IMR-90 (cell line): ENCODE measurements around the gene TMPRSS2. TPM values are rescaled to one million over a fixed set of nuclear protein-coding genes. Genes with fewer than 3 reads are reported as not detected.

ENCODE experiments used
- ATAC-seq: fragments of 200-7000 bp; cut with Tn5 transposase; 2 replicates; pipeline ENCODE4 v1.9.1; 2020; ENCODE audit warnings: low read depth, mild to moderate bottlenecking, moderate library complexity
- BruUV-seq: library from RNA; stranded (reverse); fragments of 400-500 nt; replicated peaks from 2 replicates; lab custom pipeline; 2021; lab: Mats Ljungman, UMichigan
- CTCF ChIA-PET: fragments of 300-600 bp; formaldehyde crosslinking; extraction: SDS; loops from one replicate; lab custom pipeline; 2021; ENCODE audit warnings: antibody characterized with exemption; lab: Yijun Ruan, JAX
- POLR2A ChIA-PET: fragments of 300-600 bp; sonication (Branson Sonifier 250); formaldehyde crosslinking; loops from one replicate; lab custom pipeline; 2022; ENCODE audit warnings: antibody characterized with exemption; ENCODE audit not compliant: unreplicated experiment; lab: Charles Lee
- DNase-seq: peaks from one replicate; pipeline ENCODE4 v3.0.0; 2013
- H2AFZ ChIP-seq: replicated peaks from 2 replicates; pipeline ENCODE3; 2013; ENCODE audit warnings: low read length, mild to moderate bottlenecking; ENCODE audit not compliant: poor library complexity
- H2AK5ac ChIP-seq: 2 replicates; pipeline ENCODE4 v1.6.1; 2013; ENCODE audit warnings: low read depth, low read length, inconsistent platforms
- H2AK9ac ChIP-seq: replicated peaks from 2 replicates; pipeline ENCODE3; 2013; ENCODE audit warnings: mild to moderate bottlenecking, low read depth, low read length, moderate library complexity; ENCODE audit not compliant: poor library complexity
- H2BK120ac ChIP-seq: 2 replicates; pipeline ENCODE4 v1.6.1; 2013; ENCODE audit warnings: low read depth, low read length, inconsistent platforms
- H2BK15ac ChIP-seq: 3 replicates; pipeline ENCODE4 v1.6.1; 2013; ENCODE audit warnings: low read depth, low read length, inconsistent platforms
- H2BK20ac ChIP-seq: 2 replicates; pipeline ENCODE4 v1.6.1; 2013; ENCODE audit warnings: low read depth, mild to moderate bottlenecking, inconsistent platforms, low read length, moderate library complexity
- H2BK5ac ChIP-seq: 2 replicates; pipeline ENCODE4 v1.6.1; 2013; ENCODE audit warnings: mild to moderate bottlenecking, low read depth, low read length, inconsistent platforms; ENCODE audit not compliant: poor library complexity, severe bottlenecking
- H3K14ac ChIP-seq: replicated peaks from 2 replicates; pipeline ENCODE4 v1.6.1; 2013; ENCODE audit warnings: low read depth, low read length, inconsistent platforms
- H3K18ac ChIP-seq: 2 replicates; pipeline ENCODE4 v1.6.1; 2013; ENCODE audit warnings: low read depth, low read length, control low read depth
- H3K23ac ChIP-seq: 2 replicates; pipeline ENCODE4 v1.6.1; 2013; ENCODE audit warnings: low read depth, low read length, inconsistent platforms
- H3K27ac ChIP-seq: 2 replicates; pipeline ENCODE4 v1.5.1; 2013; ENCODE audit warnings: mild to moderate bottlenecking, control low read depth, low read length; ENCODE audit not compliant: insufficient read depth
- H3K27me3 ChIP-seq: 2 replicates; pipeline ENCODE4 v1.6.1; 2013; ENCODE audit warnings: low read length; ENCODE audit not compliant: control insufficient read depth, insufficient read depth
- H3K36me3 ChIP-seq: 2 replicates; pipeline ENCODE4 v1.6.1; 2013; ENCODE audit warnings: low read length, mixed read lengths; ENCODE audit not compliant: control insufficient read depth, insufficient read depth
- H3K4ac ChIP-seq: 2 replicates; pipeline ENCODE4 v1.6.1; 2013; ENCODE audit warnings: low read depth, low read length, inconsistent platforms
- H3K4me1 ChIP-seq: 2 replicates; pipeline ENCODE4 v1.6.1; 2013; ENCODE audit warnings: low read length, mixed read lengths; ENCODE audit not compliant: control insufficient read depth, insufficient read depth
- H3K4me2 ChIP-seq: 2 replicates; pipeline ENCODE4 v1.6.1; 2013; ENCODE audit warnings: low read depth, mild to moderate bottlenecking, control low read depth, low read length, moderate library complexity
- H3K4me3 ChIP-seq: 2 replicates; pipeline ENCODE4 v1.5.1; 2013; ENCODE audit warnings: low read depth, mild to moderate bottlenecking, control low read depth, low read length, moderate library complexity; ENCODE audit not compliant: insufficient read depth
- H3K56ac ChIP-seq: 2 replicates; pipeline ENCODE4 v1.6.1; 2013; ENCODE audit warnings: low read length, inconsistent platforms; ENCODE audit not compliant: insufficient read depth; ENCODE audit errors: extremely low read depth
- H3K79me1 ChIP-seq, 2 experiments: 2 replicates each; pipeline ENCODE4 v1.6.1; 2013; ENCODE audit warnings: low read length in 2 of 2, inconsistent platforms in 1 of 2, low read depth in 1 of 2
- H3K9ac ChIP-seq: 2 replicates; pipeline ENCODE4 v1.6.1; 2013; ENCODE audit warnings: low read depth, low read length, control low read depth
- H3K9me1 ChIP-seq: 2 replicates; pipeline ENCODE4 v1.6.1; 2013; ENCODE audit warnings: low read length, inconsistent platforms; ENCODE audit not compliant: insufficient read depth
- H3K9me3 ChIP-seq: 2 replicates; pipeline ENCODE4 v1.6.1; 2013; ENCODE audit warnings: low read length; ENCODE audit not compliant: control insufficient read depth, insufficient read depth
- H4K20me1 ChIP-seq: 2 replicates; pipeline ENCODE4 v1.6.1; 2013; ENCODE audit warnings: low read length, inconsistent platforms; ENCODE audit not compliant: insufficient read depth
- H4K5ac ChIP-seq: 2 replicates; pipeline ENCODE4 v1.6.1; 2013; ENCODE audit warnings: mild to moderate bottlenecking, low read depth, low read length, control low read depth
- H4K8ac ChIP-seq, 2 experiments: 2 replicates each; pipeline ENCODE4 v1.6.1; 2013; ENCODE audit warnings: low read depth in 2 of 2, low read length in 2 of 2, control low read depth in 1 of 2, inconsistent platforms in 1 of 2
- H4K91ac ChIP-seq: 2 replicates; pipeline ENCODE4 v1.6.1; 2013; ENCODE audit warnings: low read depth, low read length, inconsistent platforms; ENCODE audit not compliant: insufficient read depth
- CEBPB ChIP-seq: IDR thresholded peaks from 2 replicates; pipeline ENCODE4 v1.6.1; 2012; ENCODE audit warnings: low read depth, low read length, improper control_type of control experiment
- CHD1 ChIP-seq: IDR thresholded peaks from 2 replicates; pipeline ENCODE4 v1.6.1; 2012; ENCODE audit warnings: low read depth, low read length, improper control_type of control experiment
- MAZ ChIP-seq: IDR thresholded peaks from 2 replicates; pipeline ENCODE4 v1.6.1; 2012; ENCODE audit warnings: low read depth, mild to moderate bottlenecking, low read length, improper control_type of control experiment, moderate library complexity, borderline replicate concordance
- NFE2L2 ChIP-seq: fragments of 150-350 bp; IDR thresholded peaks from 2 replicates; pipeline ENCODE4 v1.6.1; 2016; ENCODE audit warnings: low read depth, mild to moderate bottlenecking, low read length
- POLR2A ChIP-seq: IDR thresholded peaks from 2 replicates; pipeline ENCODE4 v1.6.1; 2012; ENCODE audit warnings: mild to moderate bottlenecking, low read depth, low read length
- USF2 ChIP-seq: fragments of 150-350 bp; IDR thresholded peaks from 2 replicates; pipeline ENCODE4 v1.6.1; 2017; ENCODE audit warnings: mild to moderate bottlenecking, antibody characterized with exemption, low read length, low read depth
- WGBS, 2 experiments: methylation state at CpG; one replicate each; pipeline versions ENCODE4 v1.1.5 to v1.1.7; 2013; ENCODE audit warnings: missing lambda C conversion rate in 2 of 2; ENCODE audit not compliant: insufficient read length in 1 of 2; ENCODE audit errors: extremely low coverage in 2 of 2; 5-methylcytosine and 5-hydroxymethylcytosine counted together
- dilution Hi-C: fragments of 300-500 bp; cut with HindIII; formaldehyde crosslinking; loops from one replicate; pipeline ENCODE4 v1.14.3; 2018; ENCODE audit warnings: low sequenced_read_pairs; ENCODE audit not compliant: unreplicated experiment
- in situ Hi-C: fragments of 300-500 bp; cut with MboI; formaldehyde crosslinking; loops from 3 replicates; pipeline ENCODE4 v1.14.3; 2019; ENCODE audit warnings: low sequenced_read_pairs, inconsistent platforms, mixed read lengths
- intact Hi-C: fragments of 100-400 bp; cut with micrococcal nuclease; formaldehyde crosslinking; loops from 2 replicates; pipeline ENCODE4 v1.10.0; 2022
- polyA plus RNA-seq, 3 experiments: library from polyadenylated mRNA; depleted of rRNA; stranded (reverse); fragments of >200 nt; gene quantifications; 2 replicates each; pipeline ENCODE4 v1.2.3, GENCODE V29; 2012; ENCODE audit warnings: low replicate concordance in 1 of 3
- total RNA-seq: library from RNA; depleted of rRNA; stranded (reverse); fragments of >200 nt; gene quantifications from 2 replicates; pipeline ENCODE4 v1.2.3, GENCODE V29; 2012

Gene TMPRSS2
- total and polyA plus RNA-seq, 2 of the 4 experiments (the other 2 are of a cell fraction) = not detected

GRCh38 chr21:41458559-41458958 lies 49.4 kb downstream of the TMPRSS2 start:
- Histone ChIP-seq H2AFZ (no peak overlapping the region), H3K4ac (no peak overlapping the region), H3K23ac (no peak overlapping the region), H2AK5ac (no peak overlapping the region), H2BK120ac (no peak overlapping the region), H3K4me2 (no peak overlapping the region), H2BK20ac (no peak overlapping the region), H3K56ac (no peak overlapping the region), H4K91ac (no peak overlapping the region), H3K4me1 (no peaks in the 10 kb centered on the region), H3K9me3 (no peaks in the 10 kb centered on the region), H3K36me3 (no peaks in the 10 kb centered on the region), H4K8ac (no peak overlapping the region), H3K9me1 (no peaks in the 10 kb centered on the region), H3K79me1 (no peaks in the 10 kb centered on the region), H2BK15ac (no peak overlapping the region), H3K18ac (no peak overlapping the region), H2AK9ac (no peak overlapping the region), H4K5ac (no peak overlapping the region), H4K20me1 (no peaks in the 10 kb centered on the region), H3K4me3 (no peak overlapping the region), H3K14ac (no peak overlapping the region), H2BK5ac (no peak overlapping the region), H3K27me3 (no peaks in the 10 kb centered on the region), H3K9ac (no peak overlapping the region), H3K27ac (no peak overlapping the region)
- WGBS, 2 experiments = 95% methylated on average over 12 of the region's 22 CpGs; no CpG with 5 or more reads in 1 of the 2 experiments
- DNase-seq (no peak), ATAC-seq (no peak)
- intact Hi-C loops (no loop called here), in situ Hi-C loops (loop anchor here (10.0 kb wide), 1 partner anchor 334 kb away; no protein-coding TSS in a partner anchor), dilution Hi-C loops (no loop called here)
- CTCF ChIA-PET = interaction anchor here (2.0 kb wide), 1 partner anchor 175 kb away, joined by 7 read pairs; no protein-coding TSS in a partner anchor
- TF ChIP-seq CHD1 (no peak), POLR2A (no peak), NFE2L2 (no peak), USF2 (no peak), MAZ (no peak), CEBPB (no peak)
- BruUV-seq = no TSS peak
- POLR2A ChIA-PET = no interaction called here
